ENCODE data around the gene MDFIC. TPM values are rescaled to one million over a fixed set of nuclear protein-coding genes. Genes with fewer than 3 reads are reported as not detected.

MDFIC gene
- total RNA-seq, 1 donor from 2014 or later, result 16.6 TPM

- no peak for DNase-seq (ENCODE audit: extremely low read depth, low read depth, low spot score)
Observed at GRCh38 chr7:114924038-114924712, 2.3 kb downstream of the MDFIC start.

GRCh38 chr7:114925434-114925833, 3.5 kb downstream of the MDFIC start:
- DNase-seq (ENCODE audit: extremely low read depth, low read depth, low spot score), result no peak

- DNase-seq (ENCODE audit: extremely low read depth, low read depth, low spot score), result no peak
Observed at GRCh38 chr7:114928060-114928459, 6.2 kb downstream of the MDFIC start.

- no peak for DNase-seq (ENCODE audit: extremely low read depth, low read depth, low spot score)
Observed at GRCh38 chr7:114929570-114929969, 7.7 kb downstream of the MDFIC start.

- DNase-seq (ENCODE audit: extremely low read depth, low read depth, low spot score), result no peak
Observed at GRCh38 chr7:114930107-114930661, 8.3 kb downstream of the MDFIC start.

GRCh38 chr7:114930829-114931655, 9.1 kb downstream of the MDFIC start:
- DNase-seq (ENCODE audit: extremely low read depth, low read depth, low spot score), result no peak

- no peak for DNase-seq (ENCODE audit: extremely low read depth, low read depth, low spot score)
Observed at GRCh38 chr7:114931656-114932011, 9.7 kb downstream of the MDFIC start.

- no peak for DNase-seq (ENCODE audit: extremely low read depth, low read depth, low spot score)
Observed at GRCh38 chr7:114932991-114933390, 11.1 kb downstream of the MDFIC start.

- DNase-seq (ENCODE audit: extremely low read depth, low read depth, low spot score), result no peak
Observed at GRCh38 chr7:114933658-114934057, 11.8 kb downstream of the MDFIC start.

- no peak for DNase-seq (ENCODE audit: extremely low read depth, low read depth, low spot score)
Observed at GRCh38 chr7:114934086-114934485, 12.2 kb downstream of the MDFIC start.

- no peak for DNase-seq (ENCODE audit: extremely low read depth, low read depth, low spot score)
Observed at GRCh38 chr7:114934713-114935112, 12.8 kb downstream of the MDFIC start.

- no peak for DNase-seq (ENCODE audit: extremely low read depth, low read depth, low spot score)
Observed at GRCh38 chr7:114936471-114936870, 14.6 kb downstream of the MDFIC start.

- no peak for DNase-seq (ENCODE audit: extremely low read depth, low read depth, low spot score)
Observed at GRCh38 chr7:114937446-114937845, 15.6 kb downstream of the MDFIC start.

- no peak for DNase-seq (ENCODE audit: extremely low read depth, low read depth, low spot score)
Observed at GRCh38 chr7:114938785-114939184, 16.9 kb downstream of the MDFIC start.

GRCh38 chr7:114939484-114940097, 17.7 kb downstream of the MDFIC start:
- no peak for DNase-seq (ENCODE audit: extremely low read depth, low read depth, low spot score)

GRCh38 chr7:114940220-114940619, 18.3 kb downstream of the MDFIC start:
- no peak for DNase-seq (ENCODE audit: extremely low read depth, low read depth, low spot score)

GRCh38 chr7:114941692-114942091, 19.8 kb downstream of the MDFIC start:
- no peak for DNase-seq (ENCODE audit: extremely low read depth, low read depth, low spot score)

GRCh38 chr7:114942446-114943175, 20.7 kb downstream of the MDFIC start:
- DNase-seq (ENCODE audit: extremely low read depth, low read depth, low spot score), result no peak

GRCh38 chr7:114943530-114943929, 21.6 kb downstream of the MDFIC start:
- DNase-seq (ENCODE audit: extremely low read depth, low read depth, low spot score), result no peak

GRCh38 chr7:114943953-114944744, 22.3 kb downstream of the MDFIC start:
- DNase-seq (ENCODE audit: extremely low read depth, low read depth, low spot score), result no peak
